ENCODE data around the gene MYLK. TPM values are rescaled to one million over a fixed set of nuclear protein-coding genes. Genes with fewer than 3 reads are reported as not detected.
"Not testable (repeated sequence)": the region's sequence is repeated elsewhere in the genome, so short reads cannot be mapped to it uniquely, and the experiment has no call there.

MYLK gene
- total and polyA plus RNA-seq, 2 of the 4 experiments (the other 2 are of a cell fraction) = 299 to 484 TPM

DNA sequence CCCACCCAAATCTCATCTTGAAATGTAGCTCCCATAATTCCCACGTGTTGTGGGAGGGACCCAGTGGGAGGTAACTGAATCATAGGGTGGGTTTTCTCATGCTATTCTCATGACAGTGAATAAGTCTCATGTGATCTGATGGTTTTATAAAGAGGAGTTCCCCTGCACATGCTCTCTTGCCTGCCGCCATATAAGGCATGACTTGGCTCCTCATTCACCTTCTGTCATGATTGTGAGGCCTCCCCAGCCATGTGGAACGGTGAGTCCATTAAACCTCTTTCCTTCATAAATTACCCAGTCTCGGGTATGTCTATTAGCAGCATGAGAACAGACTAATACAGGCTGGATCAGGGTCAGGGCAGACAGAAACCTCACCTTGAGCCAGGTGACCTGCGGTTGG is 145.6 kb downstream of the MYLK start:
- H2BK120ac ChIP-seq (ENCODE audit: low read depth, low read length) = peak overlapping the region; percentile 99
- H2BK5ac ChIP-seq (ENCODE audit: low read depth, low read length, poor library complexity, severe bottlenecking) = peak overlapping the region; percentile 100
- H3K4me1 ChIP-seq (ENCODE audit: control insufficient read depth, insufficient read depth, low read length) = peaks cover 41% of the 10 kb centered on the region
- peaks cover 50% of the 10 kb centered on the region for H3K36me3 ChIP-seq (ENCODE audit: control insufficient read depth, insufficient read depth, low read length)
- H3K56ac ChIP-seq (ENCODE audit: extremely low read depth, insufficient read depth, low read length); H3K9me3 ChIP-seq (ENCODE audit: control insufficient read depth, insufficient read depth, low read length); POLR2A ChIA-PET (ENCODE audit: unreplicated experiment); H3K9ac ChIP-seq (ENCODE audit: low read depth, low read length); intact Hi-C loops (cut with micrococcal nuclease); H2AFZ ChIP-seq (replicated peaks; ENCODE audit: low read length, poor library complexity); ATAC-seq (ENCODE audit: low read depth); H4K20me1 ChIP-seq (ENCODE audit: insufficient read depth, low read length); DNase-seq; BruUV-seq (replicated peaks); in situ Hi-C loops (cut with MboI; ENCODE audit: low sequenced_read_pairs); H3K4me3 ChIP-seq (ENCODE audit: insufficient read depth, low read depth, low read length); H3K27me3 ChIP-seq (ENCODE audit: control insufficient read depth, insufficient read depth, low read length); dilution Hi-C loops (cut with HindIII; ENCODE audit: low sequenced_read_pairs, unreplicated experiment); H3K4me2 ChIP-seq (ENCODE audit: low read depth, low read length); H2AK9ac ChIP-seq (replicated peaks; ENCODE audit: low read depth, low read length, poor library complexity): not testable (repeated sequence)
- H3K27ac ChIP-seq (ENCODE audit: insufficient read depth, low read length) = peak overlapping the region; percentile 95
- H3K9me1 ChIP-seq (ENCODE audit: insufficient read depth, low read length) = peaks cover 44% of the 10 kb centered on the region
- peak overlapping the region; percentile 94 for H3K18ac ChIP-seq (ENCODE audit: low read depth, low read length)
- peak overlapping the region; percentile 66; the same call in 2 of the 3 replicates for H2BK15ac ChIP-seq (ENCODE audit: low read depth, low read length)
- peak overlapping the region; percentile 88 for H4K5ac ChIP-seq (ENCODE audit: low read depth, low read length)
- peak overlapping the region; percentile 98 for H2AK5ac ChIP-seq (ENCODE audit: low read depth, low read length)
- H3K4ac ChIP-seq (ENCODE audit: low read depth, low read length) = peak overlapping the region; percentile 97
- peak overlapping the region; percentile 45 to 98; a peak in 3 of 4 replicates for H4K8ac ChIP-seq (ENCODE audit: low read depth in 2 of 2, low read length in 2 of 2)
- CTCF ChIA-PET = interaction anchor here (1.0 kb wide), 2 partner anchors 15 to 35 kb away, joined by 3 read pairs; no protein-coding TSS in a partner anchor
- H3K79me1 ChIP-seq (ENCODE audit: low read depth in 1 of 2, low read length in 2 of 2) = peaks cover 15 to 66% of the 10 kb centered on the region in 2 experiments
- peak overlapping the region; percentile 39; the same call in 1 of the 2 replicates for H3K23ac ChIP-seq (ENCODE audit: low read depth, low read length)
- peak overlapping the region; percentile 98 for H4K91ac ChIP-seq (ENCODE audit: insufficient read depth, low read depth, low read length)
- peak overlapping the region; percentile 71 for H3K14ac ChIP-seq (replicated peaks; ENCODE audit: low read depth, low read length)
- H2BK20ac ChIP-seq (ENCODE audit: low read depth, low read length) = peak overlapping the region; percentile 98
- WGBS, 2 experiments (ENCODE audit: extremely low coverage in 2 of 2, insufficient read length in 1 of 2) = 100% methylated on average over 1 of the region's 5 CpGs; no CpG with 5 or more reads in 1 of the 2 experiments

Data from IMR-90 (cell line).